HG03565 (cell line): ENCODE data around the gene KCNQ1OT1.
A peak's percentile ranks its signal among the peaks of the same experiment; 100 is the strongest.

ENCODE experiments used
- ATAC-seq: cut with Tn5 transposase; IDR thresholded peaks from one replicate; pipeline ENCODE4 v1.9.1; 2021; ENCODE audit warnings: mild to moderate bottlenecking, moderate library complexity; ENCODE audit not compliant: unreplicated experiment

KCNQ1OT1 gene

GRCh38 chr11:2699531-2700414 is at the start of gene KCNQ1OT1:
Gene KCNQ1OT1 (minus strand): TSS chr11:2699994.
- ATAC-seq, result peak; percentile 86

GRCh38 chr11:2748814-2749554 is 49.2 kb upstream of the KCNQ1OT1 start:
- ATAC-seq, result no peak

- no peak for ATAC-seq
These were observed 48.4 kb upstream of the KCNQ1OT1 start for GRCh38 chr11:2748061-2748813.

GRCh38 chr11:2747248-2748027 is 47.6 kb upstream of the KCNQ1OT1 start:
- ATAC-seq, result no peak

- no peak for ATAC-seq
These were observed 46.8 kb upstream of the KCNQ1OT1 start for GRCh38 chr11:2746401-2747247.

GRCh38 chr11:2745511-2745910 is 45.7 kb upstream of the KCNQ1OT1 start:
- no peak for ATAC-seq

GRCh38 chr11:2744166-2744565 is 44.4 kb upstream of the KCNQ1OT1 start:
- ATAC-seq, result no peak

- no peak for ATAC-seq
These were observed 43.8 kb upstream of the KCNQ1OT1 start for GRCh38 chr11:2743427-2744110.

GRCh38 chr11:2742611-2743426 is 43.0 kb upstream of the KCNQ1OT1 start:
- ATAC-seq, result no peak

- ATAC-seq, result no peak
These were observed 42.4 kb upstream of the KCNQ1OT1 start for GRCh38 chr11:2742201-2742600.

- no peak for ATAC-seq
These were observed 41.8 kb upstream of the KCNQ1OT1 start for GRCh38 chr11:2741377-2742131.

- no peak for ATAC-seq
These were observed 41.2 kb upstream of the KCNQ1OT1 start for GRCh38 chr11:2741006-2741376.

- no peak for ATAC-seq
These were observed 40.6 kb upstream of the KCNQ1OT1 start for GRCh38 chr11:2740275-2740940.

GRCh38 chr11:2739531-2740274 is 39.9 kb upstream of the KCNQ1OT1 start:
- no peak for ATAC-seq

GRCh38 chr11:2738551-2739431 is 39.0 kb upstream of the KCNQ1OT1 start:
- no peak for ATAC-seq
